GM12865 (cell line): Measurements from ENCODE around the gene METRNL.
A peak's percentile ranks its signal among the peaks of the same experiment; 100 is the strongest.

Experiments
- DNase-seq: peaks from one replicate; pipeline ENCODE4 v3.0.0; 2010; ENCODE audit warnings: low read depth
- H3K4me3 ChIP-seq: 2 replicates; pipeline ENCODE4 v1.5.1; 2011; ENCODE audit warnings: mild to moderate bottlenecking, low read depth, low read length, control low read depth
- CTCF ChIP-seq: IDR thresholded peaks from 2 replicates; pipeline ENCODE4 v1.5.1; 2011; ENCODE audit warnings: low read length, control low read depth, low read depth, inconsistent platforms; ENCODE audit not compliant: insufficient read depth; ENCODE audit errors: missing control alignments

Gene METRNL

DNA sequence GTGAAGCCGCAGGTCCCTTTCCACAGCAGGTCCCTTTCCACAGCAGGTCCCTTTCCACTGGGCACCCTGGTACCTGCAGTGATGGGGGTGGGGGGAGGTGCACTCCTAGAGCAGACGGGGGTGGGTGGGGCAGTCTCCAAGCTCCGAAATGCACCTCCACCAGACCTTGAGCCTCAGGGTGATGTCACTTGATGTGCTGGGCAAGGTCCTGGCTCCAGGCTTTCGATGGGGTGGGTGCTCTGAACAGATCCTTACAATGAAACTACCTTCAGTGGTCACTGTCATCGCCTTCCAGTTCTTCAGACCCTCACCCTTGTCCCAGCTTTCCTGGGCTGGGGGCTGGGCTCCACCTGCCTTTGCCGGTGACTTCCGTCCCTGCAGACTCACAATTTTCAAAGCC is 1.5 kb upstream of the METRNL start:
- no peak for DNase-seq
- no peak for TF ChIP-seq CTCF
- H3K4me3 ChIP-seq, result no peak overlapping the region

DNA sequence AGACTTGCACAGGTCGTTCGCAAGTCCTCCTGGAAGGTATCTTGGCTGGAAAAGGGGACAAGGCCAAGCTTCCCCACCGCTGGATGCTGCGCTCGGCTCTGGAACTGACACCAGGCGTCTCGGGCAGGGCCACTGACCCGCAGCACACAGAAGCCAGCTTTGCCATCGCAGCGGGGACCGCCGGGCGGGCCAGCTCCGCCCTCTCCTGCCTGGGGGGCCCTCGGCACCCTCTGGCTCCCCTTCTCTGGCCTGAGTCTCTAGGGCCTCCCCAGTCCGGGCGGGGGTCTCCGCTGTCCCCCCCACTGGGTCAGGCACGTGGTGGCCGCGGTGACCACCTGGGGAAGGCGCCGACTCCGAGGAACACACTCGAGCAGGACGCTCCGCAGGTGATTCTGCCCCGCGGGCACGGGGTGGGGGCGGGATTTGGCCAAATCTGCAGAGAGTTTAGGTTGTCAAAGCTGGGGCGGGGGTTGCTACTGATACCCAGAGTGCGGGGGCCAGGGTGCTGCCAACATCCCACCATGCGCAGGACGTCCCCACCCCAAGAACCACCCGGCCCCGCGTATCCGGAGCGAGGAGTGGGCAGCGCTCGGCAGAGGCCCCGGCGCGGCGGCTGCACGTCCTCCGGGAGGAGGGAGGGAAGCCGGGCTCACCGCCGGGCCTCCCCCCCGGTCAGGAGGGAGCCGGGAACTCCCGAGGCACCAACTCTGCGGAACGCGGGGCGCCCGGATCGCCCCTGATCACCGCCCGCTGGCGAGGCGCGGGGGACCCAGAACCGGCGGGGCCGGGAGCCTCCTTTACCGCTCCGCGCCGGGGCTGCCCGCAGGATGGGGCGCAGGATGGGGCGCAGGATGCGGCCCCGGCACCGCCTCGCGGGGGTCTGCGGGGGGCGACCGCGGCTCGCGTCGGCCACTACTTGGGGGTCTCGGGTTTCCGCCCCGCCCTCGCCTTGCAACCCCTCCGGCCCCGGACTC is 744 bp upstream of the METRNL start:
- DNase-seq, result no peak
- H3K4me3 ChIP-seq, result peak overlapping the region; percentile 33; the same call in 1 of the 2 replicates
- TF ChIP-seq CTCF, result no peak

- no peak for DNase-seq
- peak overlapping the region; percentile 28 for H3K4me3 ChIP-seq
- no peak for TF ChIP-seq CTCF
Observed at GRCh38 chr17:83079766-83080578, 563 bp downstream of the METRNL start.

GRCh38 chr17:83080579-83080857 is 1.1 kb downstream of the METRNL start:
- no peak for TF ChIP-seq CTCF
- H3K4me3 ChIP-seq, result no peak overlapping the region; the same call in 1 of the 2 replicates
- peak; percentile 21 for DNase-seq

- no peak for TF ChIP-seq CTCF
- H3K4me3 ChIP-seq, result peak overlapping the region; percentile 44
- peak; percentile 48 for DNase-seq
Observed at GRCh38 chr17:83080858-83081683, 1.7 kb downstream of the METRNL start.

- no peak for DNase-seq
- TF ChIP-seq CTCF, result no peak
- no peak overlapping the region for H3K4me3 ChIP-seq
Observed at GRCh38 chr17:83081684-83082201, 2.3 kb downstream of the METRNL start.
